Ovary (tissue), 9 donors: Measurements from ENCODE around the gene COMMD2. TPM values are rescaled to one million over a fixed set of nuclear protein-coding genes. Genes with fewer than 3 reads are reported as not detected.

Experiments used
- DNase-seq, 5 donors: peaks; one replicate each; pipeline ENCODE4 v3.0.0-alpha.2; 2019 to 2020
- H3K27ac ChIP-seq, 2 donors: fragments of 200-600 bp; one replicate each; pipeline versions ENCODE4 v1.5.1 to v1.8.0; 2019 to 2022
- H3K27me3 ChIP-seq: fragments of 200-600 bp; one replicate; pipeline ENCODE4 v1.8.0; 2022
- H3K36me3 ChIP-seq: fragments of 200-600 bp; sonication (generic); one replicate; pipeline ENCODE4 v1.5.1; 2019
- H3K4me1 ChIP-seq: one replicate; pipeline ENCODE4 v1.8.1; 2013; ENCODE audit warnings: mild to moderate bottlenecking, moderate library complexity; ENCODE audit not compliant: insufficient read depth
- H3K4me3 ChIP-seq: fragments of 200-600 bp; sonication (generic); one replicate; pipeline ENCODE4 v1.5.1; 2017
- H3K9me3 ChIP-seq, 2 donors: fragments of 200-600 bp in 1 of 2; sonication (generic) in 1 of 2; one replicate each; pipeline versions ENCODE4 v1.5.1 to v1.8.1; 2013 to 2019; ENCODE audit warnings: mild to moderate bottlenecking in 1 of 2, moderate library complexity in 1 of 2
- CTCF ChIP-seq, 3 donors: fragments of 450-650 bp in 2 of 3; fragments of 200-600 bp in 1 of 3; IDR thresholded peaks; one replicate each; pipeline versions ENCODE4 v1.5.1 to v1.8.0; 2016 to 2022; ENCODE audit warnings: antibody characterized with exemption in 3 of 3, mild to moderate bottlenecking in 1 of 3
- EP300 ChIP-seq: sonication (generic); formaldehyde crosslinking; IDR thresholded peaks from one replicate; pipeline ENCODE4 v1.6.1; 2017; ENCODE audit warnings: antibody characterized with exemption
- POLR2A ChIP-seq: fragments of 450-650 bp; IDR thresholded peaks from one replicate; pipeline ENCODE4 v1.6.1; 2017; ENCODE audit warnings: antibody characterized with exemption, mild to moderate bottlenecking, moderate library complexity
- WGBS, 3 donors: extraction: QIAGEN DNeasy Blood & Tissue Kit in 1 of 3; methylation state at CpG; one replicate each; pipeline versions ENCODE4 v1.1.5 to v1.1.7; 2013 to 2017; 5-methylcytosine and 5-hydroxymethylcytosine counted together
- intact Hi-C, 4 donors: fragments of 100-400 bp; cut with DNase I; formaldehyde crosslinking; loops; one replicate each; pipeline versions ENCODE4 v1.11.0 to v1.15.1; 2022 to 2023
- polyA plus RNA-seq, 2 donors: library from polyadenylated mRNA; stranded (reverse); fragments of 200-250 nt in 1 of 2; fragments of 350-450 nt in 1 of 2; fragmentation: Illumina TruSeq in 1 of 2; extraction: RNeasy Lipid Tissue Mini Kit (QIAGEN cat#74804) in 1 of 2; gene quantifications; one replicate each; pipeline ENCODE4 v1.2.3, GENCODE V29; 2013 to 2014
- total RNA-seq, 7 donors: library from RNA; depleted of rRNA in 2 of 7; stranded (reverse); fragments of >200 nt in 2 of 7; fragmentation: NEBNext Ultra II Directional in 3 of 7; extraction: Animal tissue kit (Norgen Biotek cat#: 25700) in 3 of 7; gene quantifications; one replicate each; pipeline versions ENCODE4 v1.1.0 to v1.2.4, GENCODE V29; 2016 to 2023
- donor health status: DM: no; HTN: no; CAD: no; lungs with moderate emphysema.
- donor health status: DM: no; HTN: no; CAD: no.
- donor health status: Bipolar disorder and iron deficiency.
- donor health status: DM: yes; HTN: yes; CAD: no.
- donor health status: DM: no; HTN: no; CAD: no.
- donor health status: DM: yes; HTN: yes; CAD: no.

COMMD2 gene
- total and polyA plus RNA-seq, 9 donors = 15.6 to 40.9 (median 32.3) TPM

- TF ChIP-seq CTCF (IDR thresholded peaks at IDR 0.05) (no peak), EP300 (no peak), POLR2A (no peak)
- WGBS, 3 donors = 14 to 32% (median 15%) methylated on average over 6 of the region's 6 CpGs
- H3K4me1 ChIP-seq = peaks cover 3% of the 10 kb centered on the region
- peaks cover 0 to under 1% of the 10 kb centered on the region in 2 donors for H3K9me3 ChIP-seq
- H3K36me3 ChIP-seq = no peaks in the 10 kb centered on the region
- DNase-seq = no peak
- no peak overlapping the region for H3K4me3 ChIP-seq
- no peaks in the 10 kb centered on the region for H3K27me3 ChIP-seq
- intact Hi-C loops = loop anchor here in 3 of 4 donors (1.0 to 10.0 kb wide), 5 partner anchors 62 to 592 kb away; partner anchors contain the start of genes HPS3 (in 1 of the 3) and WWTR1 (in 1 of the 3)
- H3K27ac ChIP-seq = peak overlapping the region in 1 of 2 donors; percentile 13
Measured at GRCh38 chr3:149716984-149717383, 35.3 kb downstream of the COMMD2 start.

GRCh38 chr3:149715247-149715646 is 37.0 kb downstream of the COMMD2 start:
- 94 to 97% (median 96%) methylated on average over 13 of the region's 13 CpGs for WGBS, 3 donors
- no peaks in the 10 kb centered on the region for H3K36me3 ChIP-seq
- DNase-seq = no peak
- H3K27me3 ChIP-seq = no peaks in the 10 kb centered on the region
- TF ChIP-seq POLR2A (no peak), EP300 (no peak), CTCF (IDR thresholded peaks at IDR 0.05) (no peak)
- H3K4me1 ChIP-seq = peaks cover 3% of the 10 kb centered on the region
- H3K27ac ChIP-seq = no peak overlapping the region
- H3K9me3 ChIP-seq = no peaks in the 10 kb centered on the region
- intact Hi-C loops = loop anchor here in 2 of 4 donors (5.0 to 10.0 kb wide), 4 partner anchors 60 to 590 kb away; partner anchors contain the start of genes HPS3 (in 1 of the 2) and WWTR1 (in 1 of the 2)
- H3K4me3 ChIP-seq = no peak overlapping the region

- TF ChIP-seq CTCF (IDR thresholded peaks at IDR 0.05) (no peak), POLR2A (no peak), EP300 (no peak)
- Histone ChIP-seq H3K9me3 (no peaks in the 10 kb centered on the region), H3K27me3 (no peaks in the 10 kb centered on the region), H3K27ac (no peak overlapping the region), H3K4me3 (no peak overlapping the region), H3K36me3 (no peaks in the 10 kb centered on the region), H3K4me1 (peaks cover 3% of the 10 kb centered on the region)
- no peak for DNase-seq
- intact Hi-C loops = loop anchor here in 2 of 4 donors (10.0 kb wide), 3 partner anchors 59 to 589 kb away; partner anchors contain the start of genes HPS3 (in 1 of the 2) and WWTR1 (in 1 of the 2)
- WGBS, 3 donors = 94 to 95% (median 95%) methylated on average over 38 of the region's 38 CpGs
Measured at GRCh38 chr3:149713730-149714654, 38.3 kb downstream of the COMMD2 start.

- intact Hi-C loops = no loop called here
- Histone ChIP-seq H3K36me3 (no peaks in the 10 kb centered on the region), H3K4me1 (peaks cover 8% of the 10 kb centered on the region), H3K27me3 (no peaks in the 10 kb centered on the region), H3K9me3 (no peaks in the 10 kb centered on the region), H3K4me3 (no peak overlapping the region), H3K27ac (peak overlapping the region in 1 of 2 donors; percentile 25)
- 38 to 45% (median 38%) methylated on average over 3 of the region's 3 CpGs for WGBS, 3 donors
- DNase-seq = no peak
- TF ChIP-seq POLR2A (no peak), EP300 (no peak), CTCF (IDR thresholded peaks at IDR 0.05) (no peak)
Measured at GRCh38 chr3:149706905-149707304, 45.4 kb downstream of the COMMD2 start.
